Endothelial cell of umbilical vein (primary cell): Measurements from ENCODE around the gene TRMT10C. TPM values are rescaled to one million over a fixed set of nuclear protein-coding genes. Genes with fewer than 3 reads are reported as not detected.

ENCODE experiments used
- BruUV-seq: library from RNA; stranded (reverse); fragments of 400-500 nt; replicated peaks from 2 replicates; lab custom pipeline; 2021; lab: Mats Ljungman, UMichigan
- CTCF ChIA-PET: fragments of 300-600, 350-600 bp; sonication (Branson Sonifier 250); formaldehyde crosslinking; loops from one replicate; lab custom pipeline; 2021; ENCODE audit warnings: antibody characterized with exemption, inconsistent platforms; lab: Charles Lee
- POLR2A ChIA-PET: fragments of 300-600, 350-600 bp; sonication (Branson Sonifier 250); formaldehyde crosslinking; loops from one replicate; lab custom pipeline; 2021; ENCODE audit warnings: antibody characterized with exemption, inconsistent platforms; lab: Charles Lee
- DNase-seq: peaks from one replicate; pipeline ENCODE4 v3.0.0-alpha.2; 2011; ENCODE audit warnings: low read depth, low spot score
- FAIRE-seq: peaks from 2 replicates; lab custom pipeline; 2011; peaks lifted over from hg19 to GRCh38; lab: Jason Lieb, UNC
- H2AFZ ChIP-seq: 2 replicates; pipeline ENCODE4 v1.6.0; 2012; ENCODE audit warnings: low read depth, low read length, control low read depth, inconsistent platforms
- H3K27ac ChIP-seq: 2 replicates; pipeline ENCODE4 v1.5.1; 2011; ENCODE audit warnings: low read depth, mild to moderate bottlenecking, control low read depth, low read length, moderate library complexity; ENCODE audit not compliant: insufficient read depth
- H3K27me3 ChIP-seq, 2 experiments: 2 replicates each; pipeline versions ENCODE4 v1.6.0 to v1.6.1; 2011; ENCODE audit warnings: low read length in 2 of 2, mixed read lengths in 1 of 2; ENCODE audit not compliant: control insufficient read depth in 2 of 2, insufficient read depth in 2 of 2
- H3K36me3 ChIP-seq, 2 experiments: 2 replicates in 1 of 2; 3 replicates in 1 of 2; pipeline ENCODE4 v1.5.1; 2011; ENCODE audit warnings: low read length in 2 of 2, mild to moderate bottlenecking in 1 of 2, moderate library complexity in 1 of 2; ENCODE audit not compliant: control insufficient read depth in 2 of 2, insufficient read depth in 2 of 2; ENCODE audit errors: extremely low read depth in 1 of 2
- H3K4me1 ChIP-seq: 3 replicates; pipeline ENCODE4 v1.5.1; 2011; ENCODE audit warnings: mild to moderate bottlenecking, low read length; ENCODE audit not compliant: control insufficient read depth, insufficient read depth; ENCODE audit errors: extremely low read depth
- H3K4me2 ChIP-seq: 2 replicates; pipeline ENCODE4 v1.6.1; 2011; ENCODE audit warnings: low read length, control low read depth, mixed read lengths; ENCODE audit not compliant: insufficient read depth
- H3K4me3 ChIP-seq, 3 experiments: fragments of 200-600 bp in 1 of 3; sonication (generic), shearing (Covaris generic) in 1 of 3; replicated peaks in 1 of 3; 2 replicates each; pipeline ENCODE4 v1.5.1; 2011 to 2016; ENCODE audit warnings: control low read depth in 3 of 3, low read length in 3 of 3, mild to moderate bottlenecking in 2 of 3, inconsistent platforms in 1 of 3, low read depth in 1 of 3, moderate library complexity in 1 of 3; ENCODE audit not compliant: insufficient read depth in 1 of 3
- H3K79me2 ChIP-seq: 2 replicates; pipeline ENCODE4 v1.6.0; 2012; ENCODE audit warnings: low read length, inconsistent platforms; ENCODE audit not compliant: control insufficient read depth, insufficient read depth
- H3K9ac ChIP-seq: replicated peaks from 2 replicates; pipeline ENCODE3; 2011; ENCODE audit warnings: low read length, control low read depth; ENCODE audit not compliant: insufficient read depth; ENCODE audit errors: extremely low read depth
- H3K9me1 ChIP-seq: replicated peaks from 3 replicates; pipeline ENCODE4 v1.6.0; 2011; ENCODE audit warnings: mild to moderate bottlenecking, low read length; ENCODE audit not compliant: control insufficient read depth, insufficient read depth; ENCODE audit errors: extremely low read depth
- H3K9me3 ChIP-seq: replicated peaks from 2 replicates; pipeline ENCODE4 v1.5.1; 2012; ENCODE audit warnings: low read length, inconsistent platforms; ENCODE audit not compliant: control insufficient read depth, insufficient read depth
- H4K20me1 ChIP-seq: replicated peaks from 2 replicates; pipeline ENCODE3; 2011; ENCODE audit warnings: mild to moderate bottlenecking, low read length; ENCODE audit not compliant: control insufficient read depth, insufficient read depth; ENCODE audit errors: extremely low read depth
- EZH2 ChIP-seq: IDR thresholded peaks from 2 replicates; pipeline ENCODE4 v1.6.1; 2012; ENCODE audit warnings: borderline replicate concordance, low read depth, mild to moderate bottlenecking, moderate library complexity, low read length, inconsistent platforms; ENCODE audit not compliant: severe bottlenecking
- FOS ChIP-seq: IDR thresholded peaks from 2 replicates; pipeline ENCODE4 v1.6.1; 2011; ENCODE audit warnings: mild to moderate bottlenecking, low read length, moderate library complexity, borderline replicate concordance; ENCODE audit not compliant: insufficient read depth
- JUN ChIP-seq: IDR thresholded peaks from 2 replicates; pipeline ENCODE4 v1.6.1; 2011; ENCODE audit warnings: borderline replicate concordance, low read depth; ENCODE audit not compliant: insufficient read length, insufficient read depth
- MAX ChIP-seq: IDR thresholded peaks from 2 replicates; pipeline ENCODE4 v1.6.1; 2011; ENCODE audit not compliant: insufficient read depth, insufficient read length
- POLR2AphosphoS5 ChIP-seq: IDR thresholded peaks from 2 replicates; pipeline ENCODE4 v1.6.1; 2012; ENCODE audit warnings: low read depth, mild to moderate bottlenecking, control low read depth, low read length, moderate library complexity; ENCODE audit not compliant: insufficient read depth
- dilution Hi-C: fragments of 300-500 bp; cut with MboI; formaldehyde crosslinking; loops from one replicate; pipeline ENCODE4 v1.15.0; 2019; ENCODE audit warnings: low sequenced_read_pairs; ENCODE audit not compliant: extremely low pct_ligation_motif_present
- intact Hi-C: fragments of 100-400 bp; cut with micrococcal nuclease; formaldehyde crosslinking; loops from one replicate; pipeline ENCODE4 v1.10.0; 2022
- polyA plus RNA-seq, 4 experiments: library from polyadenylated mRNA; depleted of rRNA in 3 of 4; stranded (reverse) in 3 of 4; unstranded in 1 of 4; fragments of >200 nt; gene quantifications; 2 replicates each; pipeline versions ENCODE4 v1.2.1 to v1.2.3, GENCODE V29; 2011 to 2012; ENCODE audit warnings: missing spikeins in 1 of 4
- total RNA-seq: library from RNA; stranded (reverse); gene quantifications from 2 replicates; pipeline ENCODE4 v1.2.3, GENCODE V29; 2021
- TF ChIP-seq, protein P1 (sequence below), 2 donors: IDR thresholded peaks; 1 replicate in 1 of 2; 2 replicates in 1 of 2; pipeline ENCODE4 v1.5.1; 2011; ENCODE audit warnings: low read length in 2 of 2, mild to moderate bottlenecking in 2 of 2, moderate library complexity in 2 of 2, control low read depth in 1 of 2, inconsistent platforms in 1 of 2, low read depth in 1 of 2; ENCODE audit not compliant: insufficient read depth in 1 of 2; ENCODE audit errors: extremely low read depth in 1 of 2

Gene TRMT10C
- total and polyA plus RNA-seq, 2 donors (not counting 3 experiments of a cell fraction or from before 2014, with no cell fraction given): 16.6 to 28.0 TPM

GRCh38 chr3:101533603-101533968, 28.1 kb upstream of the TRMT10C start:
- TF ChIP-seq MAX: no peak
- H2AFZ ChIP-seq: no peak overlapping the region
- H3K27ac ChIP-seq: no peak overlapping the region
- FAIRE-seq (no peak), DNase-seq (no peak)
- no peaks in the 10 kb centered on the region for H3K79me2 ChIP-seq
- H3K4me2 ChIP-seq: no peak overlapping the region
- no peaks in the 10 kb centered on the region for H3K9me1 ChIP-seq
- no TSS peak for BruUV-seq
- intact Hi-C loops: loop anchor here (1.0 kb wide), 1 partner anchor 12 kb away; no protein-coding TSS in a partner anchor
- no peaks in the 10 kb centered on the region for H3K36me3 ChIP-seq
- ChIA-PET CTCF (no interaction called here), POLR2A (no interaction called here)
- no peak overlapping the region for H3K4me3 ChIP-seq
- H3K9ac ChIP-seq: no peak overlapping the region
- no peaks in the 10 kb centered on the region for H4K20me1 ChIP-seq
- dilution Hi-C loops: no loop called here
- no peaks in the 10 kb centered on the region for H3K27me3 ChIP-seq
- H3K9me3 ChIP-seq: no peaks in the 10 kb centered on the region
- H3K4me1 ChIP-seq: peaks cover 32% of the 10 kb centered on the region

GRCh38 chr3:101535221-101535620, 26.4 kb upstream of the TRMT10C start:
- BruUV-seq: no TSS peak
- H3K4me2 ChIP-seq: no peak overlapping the region
- dilution Hi-C loops: no loop called here
- DNase-seq (no peak), FAIRE-seq (no peak)
- TF ChIP-seq FOS (no peak), JUN (no peak), EZH2 (no peak), POLR2AphosphoS5 (no peak), MAX (no peak)
- TF ChIP-seq, protein P1, sequence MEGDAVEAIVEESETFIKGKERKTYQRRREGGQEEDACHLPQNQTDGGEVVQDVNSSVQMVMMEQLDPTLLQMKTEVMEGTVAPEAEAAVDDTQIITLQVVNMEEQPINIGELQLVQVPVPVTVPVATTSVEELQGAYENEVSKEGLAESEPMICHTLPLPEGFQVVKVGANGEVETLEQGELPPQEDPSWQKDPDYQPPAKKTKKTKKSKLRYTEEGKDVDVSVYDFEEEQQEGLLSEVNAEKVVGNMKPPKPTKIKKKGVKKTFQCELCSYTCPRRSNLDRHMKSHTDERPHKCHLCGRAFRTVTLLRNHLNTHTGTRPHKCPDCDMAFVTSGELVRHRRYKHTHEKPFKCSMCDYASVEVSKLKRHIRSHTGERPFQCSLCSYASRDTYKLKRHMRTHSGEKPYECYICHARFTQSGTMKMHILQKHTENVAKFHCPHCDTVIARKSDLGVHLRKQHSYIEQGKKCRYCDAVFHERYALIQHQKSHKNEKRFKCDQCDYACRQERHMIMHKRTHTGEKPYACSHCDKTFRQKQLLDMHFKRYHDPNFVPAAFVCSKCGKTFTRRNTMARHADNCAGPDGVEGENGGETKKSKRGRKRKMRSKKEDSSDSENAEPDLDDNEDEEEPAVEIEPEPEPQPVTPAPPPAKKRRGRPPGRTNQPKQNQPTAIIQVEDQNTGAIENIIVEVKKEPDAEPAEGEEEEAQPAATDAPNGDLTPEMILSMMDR (IDR thresholded peaks at IDR 0.05; ENCODE audit: extremely low read depth in 1 of 2, insufficient read depth in 1 of 2, low read depth in 1 of 2, low read length in 2 of 2): no peak
- no peak overlapping the region for H3K9ac ChIP-seq
- POLR2A ChIA-PET: no interaction called here
- H3K9me3 ChIP-seq: no peaks in the 10 kb centered on the region
- no peak overlapping the region for H3K4me3 ChIP-seq
- no peak overlapping the region for H2AFZ ChIP-seq
- no peaks in the 10 kb centered on the region for H3K79me2 ChIP-seq
- no peak overlapping the region for H3K27ac ChIP-seq
- no peaks in the 10 kb centered on the region for H3K27me3 ChIP-seq
- intact Hi-C loops: no loop called here
- H4K20me1 ChIP-seq: no peaks in the 10 kb centered on the region
- CTCF ChIA-PET: interaction anchor here (1.4 to 1.6 kb wide), 2 partner anchors 27 to 39 kb away, joined by 3 read pairs; partner anchors contain the start of genes PCNP and TRMT10C
- no peaks in the 10 kb centered on the region for H3K36me3 ChIP-seq
- no peaks in the 10 kb centered on the region for H3K9me1 ChIP-seq
- H3K4me1 ChIP-seq: peaks cover 32% of the 10 kb centered on the region
